H9 (cell line): ENCODE results near the gene CDH16. TPM values are rescaled to one million over a fixed set of nuclear protein-coding genes. Genes with fewer than 3 reads are reported as not detected.

ENCODE experiments used
- DNase-seq: peaks from one replicate; pipeline ENCODE4 v3.0.0-alpha.2; 2017
- H2AFZ ChIP-seq: one replicate; pipeline ENCODE4 v1.6.1; 2013; ENCODE audit warnings: mild to moderate bottlenecking, low read length, control low read depth, moderate library complexity
- H2AK5ac ChIP-seq: 2 replicates; pipeline ENCODE4 v1.6.1; 2013; ENCODE audit warnings: low read length, control low read depth, mixed read lengths; ENCODE audit not compliant: insufficient read length
- H2BK120ac ChIP-seq: one replicate; pipeline ENCODE4 v1.6.1; 2013; ENCODE audit warnings: low read depth, mild to moderate bottlenecking, low read length, control low read depth, inconsistent platforms; ENCODE audit not compliant: poor library complexity, severe bottlenecking
- H2BK12ac ChIP-seq: 2 replicates; pipeline ENCODE4 v1.6.1; 2013; ENCODE audit warnings: low read length, control low read depth, mixed read lengths, low read depth; ENCODE audit not compliant: insufficient read length
- H2BK15ac ChIP-seq: 2 replicates; pipeline ENCODE4 v1.6.1; 2013; ENCODE audit warnings: low read depth, low read length, control low read depth
- H2BK20ac ChIP-seq: one replicate; pipeline ENCODE4 v1.6.1; 2013; ENCODE audit warnings: low read depth, mild to moderate bottlenecking, low read length, control low read depth, inconsistent platforms; ENCODE audit not compliant: poor library complexity, severe bottlenecking
- H2BK5ac ChIP-seq: 2 replicates; pipeline ENCODE4 v1.6.1; 2013; ENCODE audit warnings: low read length, control low read depth, mixed read lengths; ENCODE audit not compliant: insufficient read length
- H3K14ac ChIP-seq: 2 replicates; pipeline ENCODE4 v1.6.1; 2013; ENCODE audit warnings: low read length, control low read depth; ENCODE audit not compliant: insufficient read depth
- H3K18ac ChIP-seq: 2 replicates; pipeline ENCODE4 v1.6.1; 2013; ENCODE audit warnings: low read depth, mild to moderate bottlenecking, mixed read lengths, low read length, control low read depth; ENCODE audit not compliant: insufficient read length
- H3K23ac ChIP-seq: 2 replicates; pipeline ENCODE4 v1.6.1; 2013; ENCODE audit warnings: low read length, control low read depth, mixed read lengths, low read depth; ENCODE audit not compliant: insufficient read length
- H3K23me2 ChIP-seq: 2 replicates; pipeline ENCODE4 v1.6.1; 2013; ENCODE audit warnings: low read depth, mild to moderate bottlenecking, mixed read lengths, low read length, control low read depth; ENCODE audit not compliant: insufficient read length, poor library complexity, severe bottlenecking
- H3K27ac ChIP-seq: 2 replicates; pipeline ENCODE4 v1.5.1; 2013; ENCODE audit warnings: low read length, control low read depth, mixed read lengths, low read depth; ENCODE audit not compliant: insufficient read length
- H3K27me3 ChIP-seq: 2 replicates; pipeline ENCODE4 v1.6.1; 2013; ENCODE audit warnings: low read length, control low read depth, inconsistent platforms; ENCODE audit not compliant: insufficient read depth
- H3K4ac ChIP-seq: 2 replicates; pipeline ENCODE4 v1.6.1; 2013; ENCODE audit warnings: low read depth, mild to moderate bottlenecking, control low read depth, inconsistent platforms, low read length, moderate library complexity
- H3K4me1 ChIP-seq: 2 replicates; pipeline ENCODE4 v1.6.1; 2013; ENCODE audit warnings: low read length, control low read depth, inconsistent platforms; ENCODE audit not compliant: insufficient read depth
- H3K4me2 ChIP-seq: 2 replicates; pipeline ENCODE4 v1.6.1; 2013; ENCODE audit warnings: low read length, control low read depth, mixed read lengths; ENCODE audit not compliant: insufficient read length, insufficient read depth
- H3K56ac ChIP-seq: 2 replicates; pipeline ENCODE4 v1.6.1; 2013; ENCODE audit warnings: low read depth, mild to moderate bottlenecking, mixed read lengths, low read length, control low read depth; ENCODE audit not compliant: insufficient read length
- H3K79me1 ChIP-seq: 2 replicates; pipeline ENCODE4 v1.6.1; 2013; ENCODE audit warnings: low read depth, mild to moderate bottlenecking, moderate library complexity, low read length, control low read depth, inconsistent platforms; ENCODE audit not compliant: insufficient read depth, poor library complexity, severe bottlenecking
- H3K79me2 ChIP-seq: 2 replicates; pipeline ENCODE4 v1.6.1; 2013; ENCODE audit warnings: low read length, control low read depth, inconsistent platforms; ENCODE audit not compliant: insufficient read depth
- H3K9ac ChIP-seq: 2 replicates; pipeline ENCODE4 v1.6.1; 2013; ENCODE audit warnings: low read length, control low read depth, mixed read lengths; ENCODE audit not compliant: insufficient read length; ENCODE audit errors: extremely low read depth
- H3K9me3 ChIP-seq: one replicate; pipeline ENCODE4 v1.6.1; 2013; ENCODE audit warnings: low read depth, low read length, inconsistent platforms; ENCODE audit not compliant: control insufficient read depth
- H3T11ph ChIP-seq: one replicate; pipeline ENCODE4 v1.6.1; 2013; ENCODE audit warnings: mild to moderate bottlenecking, low read length, control low read depth, inconsistent platforms
- H4K20me1 ChIP-seq: one replicate; pipeline ENCODE4 v1.6.1; 2013; ENCODE audit not compliant: control insufficient read depth, insufficient read length, insufficient read depth
- H4K5ac ChIP-seq: 2 replicates; pipeline ENCODE4 v1.6.1; 2013; ENCODE audit warnings: low read depth, mild to moderate bottlenecking, mixed read lengths, low read length, control low read depth; ENCODE audit not compliant: insufficient read length
- H4K8ac ChIP-seq: replicated peaks from 2 replicates; pipeline ENCODE4 v1.6.1; 2013; ENCODE audit warnings: low read length, control low read depth, mixed read lengths, low read depth; ENCODE audit not compliant: insufficient read length
- H4K91ac ChIP-seq: 2 replicates; pipeline ENCODE4 v1.6.1; 2013; ENCODE audit warnings: low read depth, mild to moderate bottlenecking, moderate library complexity, mixed read lengths, low read length, control low read depth; ENCODE audit not compliant: insufficient read length
- H3K27ac Mint-ChIP-seq, 3 experiments: 2 replicates in 2 of 3; 3 replicates in 1 of 3; pipeline ENCODE4 v1.8.0; 2020 to 2021; ENCODE audit warnings: mixed read lengths in 3 of 3, mild to moderate bottlenecking in 1 of 3, moderate library complexity in 1 of 3
- H3K27me3 Mint-ChIP-seq: 2 replicates; pipeline ENCODE4 v1.8.0; 2021; ENCODE audit warnings: low read depth, mild to moderate bottlenecking, moderate library complexity, mixed read lengths
- H3K36me3 Mint-ChIP-seq, 3 experiments: 2 replicates in 2 of 3; 3 replicates in 1 of 3; pipeline ENCODE4 v1.8.0; 2020 to 2021; ENCODE audit warnings: low read depth in 3 of 3, mixed read lengths in 3 of 3; ENCODE audit not compliant: insufficient read depth in 1 of 3
- H3K4me1 Mint-ChIP-seq, 2 experiments: 2 replicates each; pipeline ENCODE4 v1.8.0; 2020; ENCODE audit warnings: mixed read lengths in 2 of 2
- H3K4me3 Mint-ChIP-seq, 2 experiments: 2 replicates in 1 of 2; 3 replicates in 1 of 2; pipeline ENCODE4 v1.8.0; 2020 to 2021; ENCODE audit warnings: mild to moderate bottlenecking in 2 of 2, mixed read lengths in 2 of 2, moderate library complexity in 1 of 2
- H3K9me3 Mint-ChIP-seq, 2 experiments: 2 replicates in 1 of 2; 3 replicates in 1 of 2; pipeline ENCODE4 v1.8.0; 2020; ENCODE audit warnings: mild to moderate bottlenecking in 2 of 2, mixed read lengths in 2 of 2, moderate library complexity in 1 of 2
- WGBS: extraction: QIAGEN DNeasy Blood & Tissue Kit; methylation state at CpG from one replicate; pipeline ENCODE4 v1.1.7; 2013; ENCODE audit warnings: missing lambda C conversion rate, low lambda C conversion rate, mixed read lengths; ENCODE audit not compliant: insufficient read length; ENCODE audit errors: extremely low coverage; 5-methylcytosine and 5-hydroxymethylcytosine counted together
- total RNA-seq: library from RNA; stranded (reverse); gene quantifications from 2 replicates; pipeline ENCODE4 v1.2.1, GENCODE V29; 2021
- TF ChIP-seq, protein P1 (sequence below): fragments of 200-600 bp; sonication (generic); conservative IDR thresholded peaks from 3 replicates; pipeline ENCODE4 v1.8.0; 2021; ENCODE audit warnings: antibody characterized with exemption, mild to moderate bottlenecking

Gene CDH16
- total RNA-seq, 1 experiment from 2014 or later = not detected

DNA sequence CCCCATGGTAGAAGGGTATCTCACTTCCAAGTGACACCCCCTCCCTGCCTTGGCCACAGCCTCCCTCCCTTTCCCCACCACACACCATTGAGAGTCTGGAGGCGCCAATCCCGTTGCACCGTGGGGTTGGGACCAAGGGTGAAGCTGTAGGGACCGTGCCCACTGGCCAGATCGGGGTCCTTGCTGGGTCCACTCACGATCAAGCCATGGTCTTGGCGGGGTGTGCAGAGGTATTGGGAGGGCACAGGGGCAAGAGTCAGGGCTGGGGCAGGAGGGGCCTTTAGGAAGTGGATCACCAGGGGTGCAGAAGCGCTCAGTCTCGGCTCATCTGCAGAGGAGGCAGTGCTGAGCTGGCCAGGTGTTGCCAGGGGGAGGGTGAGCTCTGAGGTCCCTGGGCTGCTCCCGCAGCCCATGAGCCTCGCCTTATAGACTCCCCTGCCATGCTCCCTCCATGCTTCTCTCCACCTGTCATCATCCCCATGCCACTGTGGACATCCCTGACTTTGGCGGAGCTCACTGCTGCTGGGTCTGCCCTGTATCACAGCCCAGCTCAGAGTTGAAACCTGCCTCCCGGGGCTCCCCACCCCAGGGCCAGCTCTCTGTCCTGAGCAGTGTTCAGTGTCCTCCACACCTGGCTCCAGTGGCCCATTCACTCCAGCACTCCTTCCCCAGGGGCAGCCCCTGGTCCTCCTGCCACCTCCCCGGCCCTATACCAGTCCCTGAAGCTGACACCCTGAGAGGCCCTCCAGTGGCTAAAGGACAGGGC is 8.3 kb downstream of the CDH16 start:
- Histone ChIP-seq H2AFZ (no peak overlapping the region), H2AK5ac (no peak overlapping the region), H2BK120ac (no peak overlapping the region), H2BK15ac (no peak overlapping the region), H2BK20ac (no peak overlapping the region), H4K20me1 (no peaks in the 10 kb centered on the region), H3K23me2 (no peaks in the 10 kb centered on the region), H3K79me1 (no peaks in the 10 kb centered on the region), H3K27me3 (no peaks in the 10 kb centered on the region), H4K8ac (no peak overlapping the region), H2BK5ac (no peak overlapping the region), H3K79me2 (no peaks in the 10 kb centered on the region), H3K56ac (no peak overlapping the region), H4K5ac (no peak overlapping the region), H3K4ac (no peak overlapping the region), H3K27ac (no peak overlapping the region), H3K18ac (no peak overlapping the region), H3K9ac (no peak overlapping the region), H2BK12ac (no peak overlapping the region), H3T11ph (no peak overlapping the region), H3K9me3 (no peaks in the 10 kb centered on the region), H3K4me2 (no peak overlapping the region), H3K23ac (no peak overlapping the region), H3K4me1 (no peaks in the 10 kb centered on the region), H3K14ac (no peak overlapping the region), H4K91ac (no peak overlapping the region)
- DNase-seq = no peak
- H3K36me3 Mint-ChIP-seq = no peaks in the 10 kb centered on the region
- peaks cover 2 to 12% of the 10 kb centered on the region in 2 experiments; a peak in 3 of 4 replicates for H3K4me1 Mint-ChIP-seq
- no peak overlapping the region for H3K4me3 Mint-ChIP-seq
- H3K27me3 Mint-ChIP-seq = peaks cover 32% of the 10 kb centered on the region
- H3K27ac Mint-ChIP-seq = no peak overlapping the region
- H3K9me3 Mint-ChIP-seq = no peaks in the 10 kb centered on the region
- TF ChIP-seq, protein P1, sequence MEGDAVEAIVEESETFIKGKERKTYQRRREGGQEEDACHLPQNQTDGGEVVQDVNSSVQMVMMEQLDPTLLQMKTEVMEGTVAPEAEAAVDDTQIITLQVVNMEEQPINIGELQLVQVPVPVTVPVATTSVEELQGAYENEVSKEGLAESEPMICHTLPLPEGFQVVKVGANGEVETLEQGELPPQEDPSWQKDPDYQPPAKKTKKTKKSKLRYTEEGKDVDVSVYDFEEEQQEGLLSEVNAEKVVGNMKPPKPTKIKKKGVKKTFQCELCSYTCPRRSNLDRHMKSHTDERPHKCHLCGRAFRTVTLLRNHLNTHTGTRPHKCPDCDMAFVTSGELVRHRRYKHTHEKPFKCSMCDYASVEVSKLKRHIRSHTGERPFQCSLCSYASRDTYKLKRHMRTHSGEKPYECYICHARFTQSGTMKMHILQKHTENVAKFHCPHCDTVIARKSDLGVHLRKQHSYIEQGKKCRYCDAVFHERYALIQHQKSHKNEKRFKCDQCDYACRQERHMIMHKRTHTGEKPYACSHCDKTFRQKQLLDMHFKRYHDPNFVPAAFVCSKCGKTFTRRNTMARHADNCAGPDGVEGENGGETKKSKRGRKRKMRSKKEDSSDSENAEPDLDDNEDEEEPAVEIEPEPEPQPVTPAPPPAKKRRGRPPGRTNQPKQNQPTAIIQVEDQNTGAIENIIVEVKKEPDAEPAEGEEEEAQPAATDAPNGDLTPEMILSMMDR = no peak
- no CpG with 5 or more reads among the region's 14 CpGs for WGBS
